ENCODE measurements around the gene KAZN.
"Not testable (repeated sequence)": the region's sequence is repeated elsewhere in the genome, so short reads cannot be mapped to it uniquely, and the experiment has no call there.

Gene KAZN

GRCh38 chr1:14957375-14958098 lies 359.1 kb downstream of the KAZN start:
- DNase-seq (ENCODE audit: low spot score), result no peak

GRCh38 chr1:14958249-14959058 lies 360.0 kb downstream of the KAZN start:
- DNase-seq (ENCODE audit: low spot score), result no peak

- no peak for DNase-seq (ENCODE audit: low spot score)
These were observed 360.7 kb downstream of the KAZN start for GRCh38 chr1:14959059-14959694.

- DNase-seq (ENCODE audit: low spot score), result no peak
These were observed 363.3 kb downstream of the KAZN start for GRCh38 chr1:14961661-14962267.

- DNase-seq (ENCODE audit: low spot score), result no peak
These were observed 363.9 kb downstream of the KAZN start for GRCh38 chr1:14962407-14962806.

GRCh38 chr1:14963791-14964710 lies 365.6 kb downstream of the KAZN start:
- DNase-seq (ENCODE audit: low spot score), result not testable (repeated sequence)

GRCh38 chr1:14964711-14965055 lies 366.2 kb downstream of the KAZN start:
- DNase-seq (ENCODE audit: low spot score), result no peak

GRCh38 chr1:14968251-14968851 lies 369.9 kb downstream of the KAZN start:
- DNase-seq (ENCODE audit: low spot score), result peak; percentile 71

- no peak for DNase-seq (ENCODE audit: low spot score)
These were observed 370.5 kb downstream of the KAZN start for GRCh38 chr1:14969006-14969405.

- DNase-seq (ENCODE audit: low spot score), result peak; percentile 62
These were observed 371.8 kb downstream of the KAZN start for GRCh38 chr1:14970115-14970798.

- DNase-seq (ENCODE audit: low spot score), result no peak
These were observed 372.3 kb downstream of the KAZN start for GRCh38 chr1:14970799-14971141.

GRCh38 chr1:14971221-14971620 lies 372.7 kb downstream of the KAZN start:
- DNase-seq (ENCODE audit: low spot score), result no peak

- DNase-seq (ENCODE audit: low spot score), result no peak
These were observed 373.6 kb downstream of the KAZN start for GRCh38 chr1:14972107-14972506.

GRCh38 chr1:14973773-14974172 lies 375.3 kb downstream of the KAZN start:
- no peak for DNase-seq (ENCODE audit: low spot score)

- no peak for DNase-seq (ENCODE audit: low spot score)
These were observed 375.9 kb downstream of the KAZN start for GRCh38 chr1:14974361-14974760.

GRCh38 chr1:14975119-14975518 lies 376.6 kb downstream of the KAZN start:
- DNase-seq (ENCODE audit: low spot score), result no peak

GRCh38 chr1:14976256-14976655 lies 377.8 kb downstream of the KAZN start:
- no peak for DNase-seq (ENCODE audit: low spot score)

- DNase-seq (ENCODE audit: low spot score), result no peak
These were observed 378.9 kb downstream of the KAZN start for GRCh38 chr1:14977338-14977931.

- DNase-seq (ENCODE audit: low spot score), result peak; percentile 61
These were observed 382.2 kb downstream of the KAZN start for GRCh38 chr1:14980621-14981218.

GRCh38 chr1:14982029-14982428 lies 383.5 kb downstream of the KAZN start:
- no peak for DNase-seq (ENCODE audit: low spot score)
